HG03060 (cell line): ENCODE measurements around the gene LGI2.
"Not testable (repeated sequence)": the region's sequence is repeated elsewhere in the genome, so short reads cannot be mapped to it uniquely, and the experiment has no call there.

Experiments
- ATAC-seq: cut with Tn5 transposase; IDR thresholded peaks from one replicate; pipeline ENCODE4 v1.9.1; 2021; ENCODE audit warnings: low read depth, moderate number of reproducible peaks; ENCODE audit not compliant: unreplicated experiment

The LGI2 gene

DNA sequence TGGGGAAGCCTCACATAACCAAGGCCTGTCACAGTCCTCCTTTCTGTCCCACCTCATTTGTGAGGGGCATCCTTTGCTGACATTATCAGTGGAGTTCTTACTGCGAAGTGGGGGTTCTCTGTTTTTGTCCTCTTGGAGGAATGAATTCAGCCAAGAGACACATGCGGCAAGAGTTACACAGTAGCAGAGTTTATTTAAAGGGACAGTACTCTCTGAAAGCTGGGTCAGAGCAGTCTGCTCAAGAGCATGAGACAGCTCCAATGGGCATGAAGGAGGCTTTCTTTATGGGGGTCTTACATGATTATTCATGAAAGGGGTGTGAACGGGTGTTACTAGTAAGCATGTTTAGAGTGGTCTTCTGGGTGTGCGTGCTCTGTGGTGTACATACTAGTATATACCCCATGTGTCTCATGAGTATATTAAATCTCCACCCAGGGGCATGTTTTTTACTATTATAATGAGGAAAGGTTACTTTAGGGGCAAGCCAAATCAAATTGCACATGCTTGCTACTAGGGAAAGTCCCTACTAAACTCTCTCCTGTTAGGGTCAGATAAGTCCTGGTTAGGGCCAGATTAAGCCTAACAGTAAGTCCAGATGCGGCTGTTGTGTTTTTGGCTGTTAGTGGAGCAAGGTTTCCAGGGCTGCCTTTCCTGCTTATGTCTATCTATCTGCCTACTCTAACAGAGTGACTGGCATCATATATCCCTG lies 19.8 kb upstream of the LGI2 start:
- no peak for ATAC-seq

DNA sequence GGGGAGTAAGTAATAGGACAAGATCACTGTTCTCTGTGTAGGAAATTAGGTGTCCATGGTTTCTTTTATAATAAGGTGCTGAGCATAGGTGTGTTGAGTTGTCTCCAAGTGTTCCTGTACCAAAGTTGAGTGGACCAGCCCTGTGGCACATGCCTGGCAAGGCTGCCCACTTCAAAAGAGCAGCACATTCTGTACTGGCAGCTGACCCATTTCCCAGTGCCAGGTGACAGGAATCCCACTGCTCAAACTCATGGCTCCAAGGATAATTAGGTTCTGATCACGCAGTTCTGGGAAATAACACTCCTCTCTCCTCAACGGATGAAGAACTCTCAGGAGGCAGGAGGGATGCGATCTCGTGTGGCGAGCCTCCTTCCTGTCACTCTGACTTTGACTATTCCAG lies 12.8 kb upstream of the LGI2 start:
- no peak for ATAC-seq

DNA sequence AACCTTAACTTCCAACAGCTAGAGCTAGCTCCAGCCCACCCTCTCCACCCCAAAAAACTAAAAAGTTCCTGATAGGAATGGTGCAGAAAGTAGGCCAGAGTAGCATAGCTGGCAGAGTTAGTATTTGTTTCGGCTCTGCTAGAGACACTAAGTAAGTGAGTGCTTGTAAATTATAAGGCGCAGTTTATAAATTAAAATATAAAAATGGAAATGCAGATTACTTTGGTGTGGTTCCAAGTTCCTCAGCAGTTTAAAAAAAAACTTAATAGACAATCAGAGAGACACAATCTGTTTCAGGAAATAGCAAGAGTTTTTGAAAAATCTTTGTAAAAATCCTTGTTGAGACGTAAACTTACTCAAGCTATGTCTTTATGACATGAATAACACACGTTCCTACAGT lies 2.8 kb upstream of the LGI2 start:
- no peak for ATAC-seq

DNA sequence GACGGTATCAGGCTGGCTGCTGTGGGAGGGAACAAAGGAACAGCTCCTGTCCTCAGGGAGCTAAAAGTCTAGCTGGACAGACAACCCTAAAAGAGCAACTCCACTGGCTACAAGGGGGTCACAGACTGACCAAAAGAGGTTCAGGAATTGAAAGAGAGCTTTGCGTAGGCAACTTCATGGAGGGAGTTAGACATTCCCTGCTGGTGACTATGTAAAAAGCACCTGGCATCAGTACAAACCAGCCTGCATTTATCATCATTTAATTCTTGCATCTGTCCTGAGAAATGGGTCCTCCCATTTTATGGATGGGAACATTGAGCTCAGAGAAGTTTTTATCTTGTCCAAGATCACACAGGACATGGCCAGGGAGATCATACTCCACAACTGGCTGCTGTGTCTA lies 1.4 kb upstream of the LGI2 start:
- no peak for ATAC-seq

DNA sequence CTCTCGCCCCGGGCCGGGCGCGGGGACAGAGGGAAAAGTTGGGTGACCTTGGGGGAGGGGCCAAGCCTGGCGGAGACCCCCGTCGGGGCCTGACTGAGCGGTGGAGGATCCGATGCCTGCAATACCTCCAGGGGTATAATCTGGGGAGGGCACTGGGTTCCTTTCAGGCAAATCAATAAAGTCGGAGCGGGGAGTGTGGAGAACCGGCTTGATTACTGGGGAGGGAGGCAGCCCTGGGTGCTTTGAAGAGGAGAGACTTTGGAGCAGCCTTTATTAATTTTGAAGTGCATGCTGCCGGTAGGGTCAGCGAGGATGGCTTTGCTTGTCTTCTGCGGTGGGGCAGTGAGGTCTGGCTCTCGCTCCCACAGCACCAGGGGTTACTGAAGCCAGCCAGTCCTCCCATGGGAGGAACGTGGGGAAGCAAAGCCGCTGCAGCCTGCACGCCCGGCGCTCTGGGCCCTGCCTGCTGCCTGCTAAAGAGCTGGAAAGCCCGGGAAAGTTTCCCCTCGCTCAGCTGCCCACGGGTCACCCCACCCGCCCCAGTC lies 403 bp upstream of the LGI2 start:
- ATAC-seq = no peak

DNA sequence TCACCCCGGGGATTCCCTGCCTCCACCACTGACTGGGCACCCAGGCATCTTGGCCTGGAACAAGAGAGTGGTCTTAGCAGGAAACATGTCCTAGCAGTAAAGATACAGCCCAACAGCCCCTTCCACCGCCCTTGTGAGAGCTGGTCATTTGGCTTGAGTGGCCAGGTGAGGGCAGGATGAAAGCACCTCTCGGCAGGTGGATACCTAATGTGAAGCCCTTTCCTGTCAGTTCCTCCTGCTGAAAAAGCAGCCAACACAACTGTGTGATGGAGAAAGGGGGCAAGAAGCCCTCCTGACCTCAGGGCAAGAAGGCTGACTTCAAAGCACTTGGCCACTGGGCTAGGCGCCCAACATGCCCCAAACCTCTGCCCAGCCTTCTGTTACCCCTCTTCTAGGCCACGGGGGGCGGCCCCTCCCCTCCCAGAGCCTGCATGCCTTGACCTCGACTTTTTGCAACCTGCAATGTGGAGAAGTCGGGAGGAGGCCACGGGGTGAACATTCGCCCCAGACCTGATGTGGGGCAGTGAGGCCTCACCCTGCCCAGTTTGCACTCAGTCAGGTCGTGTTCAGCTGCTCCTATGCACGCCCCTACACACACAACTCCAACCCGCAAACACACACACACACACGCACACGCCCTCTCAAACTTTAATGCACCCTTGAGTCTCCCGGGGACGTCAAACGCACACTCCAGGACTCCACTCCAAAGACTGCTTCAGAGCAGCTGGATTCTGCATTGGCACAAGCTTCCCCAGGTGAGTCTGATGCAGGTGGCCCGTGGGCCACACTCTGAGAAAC lies 1.1 kb downstream of the LGI2 start:
- ATAC-seq = no peak

DNA sequence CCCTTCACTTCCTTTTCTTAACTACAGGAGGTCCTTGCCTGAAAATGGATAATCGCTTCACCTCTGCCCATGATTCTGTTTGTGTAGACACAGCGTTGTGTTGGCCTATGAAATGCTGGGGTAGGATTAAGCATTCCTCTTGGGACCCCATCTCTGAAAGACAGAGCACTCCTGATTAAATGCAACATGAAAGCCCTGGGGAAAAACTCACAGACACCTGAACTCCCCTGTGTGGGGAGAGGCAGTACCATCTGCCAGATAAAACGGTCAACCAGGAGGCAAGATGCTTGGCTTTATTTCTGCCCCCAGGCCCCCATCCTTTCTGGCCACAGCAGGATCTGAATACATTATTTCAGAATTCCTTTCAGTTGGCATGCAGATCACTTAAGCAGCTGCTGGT lies 1.9 kb downstream of the LGI2 start:
- ATAC-seq = no peak

DNA sequence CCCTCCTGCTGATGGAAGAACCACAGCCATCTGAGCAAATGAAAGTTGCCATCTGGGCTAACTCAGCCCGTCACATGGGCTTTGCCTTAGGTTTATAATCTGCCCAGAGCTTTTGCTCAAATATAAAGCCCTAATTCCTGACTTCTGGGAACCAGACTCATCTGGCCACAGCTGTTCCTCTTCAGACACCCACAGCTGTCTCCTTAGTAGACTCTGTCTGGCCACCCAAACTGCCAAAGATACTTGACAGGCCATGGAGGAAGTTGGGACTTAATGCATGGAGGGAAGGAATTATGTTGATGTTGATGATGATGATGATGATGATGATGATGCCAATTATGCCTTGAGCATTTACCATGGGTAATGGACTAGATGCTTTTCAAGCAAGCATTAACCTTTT lies 8.0 kb downstream of the LGI2 start:
- ATAC-seq = no peak

DNA sequence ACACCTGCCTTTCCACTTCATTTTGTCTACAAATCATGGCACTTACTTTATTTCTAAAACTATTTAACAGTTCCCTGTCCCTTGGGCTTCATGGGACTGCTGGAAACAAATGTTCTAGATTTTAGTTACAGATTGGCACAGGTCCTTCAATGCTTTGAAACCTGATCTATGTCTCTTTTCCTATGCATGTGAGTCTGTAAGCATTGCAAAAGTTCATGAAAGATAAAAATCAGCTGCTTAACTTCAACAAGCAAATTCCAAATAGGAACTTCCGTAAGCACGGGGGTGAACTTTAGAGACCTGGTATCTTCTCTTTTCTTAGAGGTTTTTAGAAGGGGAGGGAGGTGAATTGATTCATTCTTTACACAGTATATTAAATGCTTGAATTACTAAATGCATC lies 9.5 kb downstream of the LGI2 start:
- ATAC-seq = no peak

DNA sequence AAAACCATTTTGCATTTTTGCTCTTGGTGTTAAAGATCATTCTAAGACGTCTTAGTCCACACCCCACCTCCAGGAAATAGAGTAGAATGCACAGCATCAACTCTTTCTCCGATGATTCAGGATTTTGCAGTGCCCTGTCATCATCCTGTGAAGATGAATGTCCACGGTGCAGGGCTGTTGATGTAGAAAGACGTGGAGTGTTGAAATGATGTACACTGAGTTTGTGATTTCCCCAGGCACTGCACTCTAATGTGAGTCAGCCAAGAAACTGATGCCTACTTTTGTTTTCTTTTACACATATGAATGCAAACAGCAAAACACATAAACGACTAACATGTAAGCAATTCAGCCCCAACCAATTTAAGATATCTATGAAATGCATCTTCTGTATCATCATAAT lies 10.5 kb downstream of the LGI2 start:
- no peak for ATAC-seq

DNA sequence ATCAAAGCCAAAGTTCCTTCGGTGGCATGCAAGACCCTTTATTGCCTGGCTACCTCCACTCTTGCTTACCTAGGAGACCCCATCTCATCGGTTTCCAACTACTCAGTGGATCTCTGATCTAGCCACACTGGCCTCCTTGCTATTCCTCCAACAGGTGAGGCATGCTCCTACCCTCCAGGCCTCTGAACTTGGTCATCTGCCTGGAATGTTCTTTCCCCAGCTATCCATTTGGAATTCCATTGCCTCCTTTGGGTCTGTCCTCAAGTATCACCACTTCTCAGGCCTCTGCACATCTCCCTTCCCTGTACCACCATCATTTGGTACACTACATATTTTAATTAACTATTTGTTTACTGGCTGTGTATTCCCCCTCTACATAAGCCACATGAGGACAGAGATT lies 11.2 kb downstream of the LGI2 start:
- no peak for ATAC-seq

DNA sequence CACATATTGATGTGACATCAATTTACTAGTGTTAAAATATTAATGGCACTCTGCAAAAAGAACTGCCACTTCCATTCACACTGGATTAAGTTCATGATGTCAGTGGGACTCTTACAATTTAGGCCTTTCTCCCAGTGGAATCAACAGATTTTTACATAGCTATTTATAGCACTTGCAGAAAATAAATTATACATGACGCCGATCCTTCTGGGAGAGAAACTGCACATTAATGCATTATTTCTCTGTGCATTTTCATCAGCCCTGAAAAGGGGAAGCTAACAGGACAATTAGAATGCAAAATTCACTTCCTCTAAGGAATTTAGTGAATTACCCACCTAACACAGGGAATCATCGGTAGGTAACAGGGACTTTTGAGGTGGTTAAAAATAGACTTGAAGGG lies 15.7 kb downstream of the LGI2 start:
- no peak for ATAC-seq

DNA sequence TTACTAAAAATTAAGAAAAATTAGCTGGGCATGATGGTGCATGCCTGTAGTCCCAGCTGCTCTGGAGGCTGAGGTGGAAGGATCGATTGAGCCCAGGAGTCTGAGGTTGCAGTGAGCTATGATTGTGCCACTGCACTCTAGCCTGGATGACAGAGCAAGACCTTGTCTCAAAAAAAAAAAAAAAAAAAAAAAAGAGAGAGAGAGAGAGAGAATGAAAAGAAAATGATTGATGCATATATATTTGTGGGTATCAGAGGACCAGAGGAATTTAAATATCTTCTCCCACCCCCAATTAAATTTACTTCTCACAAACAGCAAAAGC lies 16.1 kb downstream of the LGI2 start:
- not testable (repeated sequence) for ATAC-seq

DNA sequence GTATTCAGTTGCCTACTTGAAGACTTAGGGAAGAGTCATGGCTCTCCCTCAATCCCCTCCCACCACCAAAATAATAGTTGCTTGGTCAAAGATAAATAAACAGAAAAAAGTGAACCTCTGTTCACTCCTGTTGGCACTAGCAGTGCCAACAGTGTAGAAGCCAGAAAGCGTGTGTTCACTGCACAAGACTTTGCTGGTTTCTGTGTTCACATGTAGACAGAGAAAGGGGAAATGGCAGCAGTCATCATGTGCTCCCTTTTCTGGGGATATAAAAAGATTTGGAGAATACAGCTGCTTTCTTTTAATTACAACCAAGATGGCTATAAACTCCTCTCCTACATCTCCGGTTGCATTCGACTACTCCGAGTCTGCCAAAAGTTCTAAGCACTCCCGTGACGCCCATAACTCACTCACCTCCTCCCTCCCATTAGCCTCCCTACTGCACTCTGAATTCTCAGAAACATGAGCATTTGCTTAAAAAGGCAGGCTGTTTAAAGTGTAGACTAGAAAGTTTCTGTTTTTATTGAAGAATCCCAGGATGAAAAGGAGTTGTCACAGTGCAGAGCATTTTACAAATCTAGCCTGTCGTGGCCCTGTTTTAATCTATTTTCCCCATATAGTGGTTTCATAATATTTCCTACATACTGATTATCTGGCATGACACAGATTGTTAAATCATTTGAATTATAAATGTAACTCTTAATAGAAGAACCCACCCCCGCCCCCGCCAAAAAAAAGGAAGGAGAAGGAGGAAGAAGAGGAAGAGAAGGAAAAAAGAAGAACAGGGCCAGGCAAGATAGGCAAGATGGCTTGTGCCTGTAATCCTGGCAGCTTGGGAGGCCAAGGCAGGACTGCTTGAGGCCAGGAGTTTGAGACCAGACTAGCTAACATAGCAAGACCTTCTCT lies 16.7 kb downstream of the LGI2 start:
- ATAC-seq = no peak

DNA sequence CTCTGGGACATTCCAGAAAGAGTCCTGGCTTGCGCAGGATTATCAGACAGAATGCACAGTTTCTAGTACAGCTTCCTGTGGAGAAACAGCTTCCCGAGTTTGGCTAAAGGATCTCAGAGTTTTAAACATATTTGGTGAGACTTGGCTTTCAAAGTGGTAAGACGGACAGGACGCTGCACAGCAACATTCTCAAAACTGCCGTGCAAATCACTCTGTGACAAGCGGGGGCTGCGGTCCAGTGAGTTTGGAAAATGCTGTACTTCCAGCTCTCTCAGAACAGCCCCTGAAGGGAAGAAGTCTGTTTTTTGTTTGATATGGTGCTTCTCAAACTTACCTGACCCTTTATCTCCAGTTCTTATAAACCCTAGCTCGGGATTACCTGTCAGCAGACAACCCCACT lies 18.1 kb downstream of the LGI2 start:
- no peak for ATAC-seq

DNA sequence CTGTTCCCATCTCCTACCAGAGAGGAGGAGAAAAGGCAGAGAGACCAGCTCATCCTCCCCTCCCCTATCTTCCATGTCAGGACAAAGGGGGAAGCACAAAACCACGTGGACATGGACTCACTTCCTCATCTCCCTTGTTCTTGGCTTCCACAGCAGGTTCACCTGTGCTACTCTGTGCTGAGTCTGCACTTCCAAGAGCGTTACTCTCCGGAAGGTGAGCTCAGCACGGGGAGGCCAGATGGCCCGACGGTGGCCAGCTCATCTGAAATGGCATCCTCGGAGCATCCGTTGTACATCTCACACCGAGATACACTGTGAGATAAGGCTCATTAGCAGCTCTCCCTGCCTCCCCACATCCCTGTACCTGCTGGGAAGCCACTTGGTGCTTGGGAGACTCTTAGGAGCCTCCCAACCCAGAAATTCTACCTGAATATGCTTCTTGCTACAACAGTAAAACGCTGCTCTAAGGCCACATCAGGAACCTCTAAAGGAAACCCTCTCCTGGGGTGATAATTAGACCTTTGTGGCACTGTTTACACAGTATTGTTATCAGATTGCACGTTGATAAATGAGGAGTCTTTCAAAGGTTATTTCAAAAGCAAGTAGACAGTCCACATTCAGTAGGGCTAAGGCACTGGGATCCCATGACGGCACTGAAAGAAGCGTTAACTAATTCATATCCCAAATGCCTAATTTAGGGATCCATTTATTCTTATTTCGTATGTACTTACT lies 19.4 kb downstream of the LGI2 start:
- ATAC-seq = no peak

DNA sequence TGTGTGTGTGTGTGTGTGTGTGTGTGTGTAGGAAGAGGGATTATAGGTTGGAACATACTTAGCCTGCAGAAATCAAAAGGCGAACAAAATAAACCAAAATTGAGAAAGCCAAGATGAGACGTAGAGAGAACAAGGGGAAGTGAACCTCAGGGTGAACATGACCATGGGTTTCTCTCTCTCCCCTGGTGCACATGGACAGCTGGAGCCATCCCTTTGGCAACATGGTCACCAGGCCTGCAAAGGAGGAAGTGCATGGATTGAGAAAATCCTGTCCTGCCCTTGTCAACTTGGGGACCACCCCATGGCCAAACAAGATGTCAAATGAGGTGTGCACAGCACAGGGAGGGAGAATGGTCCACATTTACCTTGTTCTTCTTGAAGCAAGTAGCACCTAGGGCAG lies 23.1 kb downstream of the LGI2 start:
- ATAC-seq = no peak

DNA sequence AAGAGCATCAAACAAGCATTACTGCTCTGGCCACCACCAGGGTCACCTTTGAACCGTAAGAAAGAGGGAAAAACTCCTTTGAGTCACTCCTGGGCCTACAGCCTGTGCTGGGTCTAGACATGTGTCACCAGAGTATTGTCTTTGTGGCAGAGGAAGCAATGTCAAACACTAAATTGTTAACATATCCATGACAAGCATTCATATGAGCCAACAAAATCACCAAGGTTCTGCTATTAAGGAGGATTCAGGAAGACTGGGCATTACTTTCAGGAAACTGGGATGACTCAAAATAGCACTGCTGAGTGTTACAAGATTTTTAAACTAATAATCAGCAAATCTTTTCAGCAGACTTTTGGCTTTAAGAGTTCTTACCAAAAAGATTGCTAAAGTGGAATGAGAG lies 28.1 kb downstream of the LGI2 start:
- no peak for ATAC-seq

DNA sequence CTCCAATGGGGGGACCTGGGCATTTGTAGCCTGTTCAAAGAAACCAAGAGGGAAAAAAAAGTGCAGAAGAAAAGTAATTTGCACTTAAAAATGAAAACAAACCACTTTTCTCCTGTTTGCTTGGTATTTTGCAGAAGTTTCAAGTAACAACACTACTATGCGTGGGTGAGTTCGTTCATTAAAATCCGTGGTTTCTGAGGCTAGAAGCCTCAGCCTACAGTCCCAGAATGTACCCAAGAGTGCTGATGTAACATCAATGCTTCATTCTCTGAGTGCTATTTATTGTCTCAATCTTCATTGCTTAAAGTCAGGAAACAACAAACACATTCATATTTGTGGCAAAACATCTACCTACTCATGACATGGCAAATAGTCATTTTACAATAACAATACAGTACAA lies 29.2 kb downstream of the LGI2 start:
- ATAC-seq = no peak

DNA sequence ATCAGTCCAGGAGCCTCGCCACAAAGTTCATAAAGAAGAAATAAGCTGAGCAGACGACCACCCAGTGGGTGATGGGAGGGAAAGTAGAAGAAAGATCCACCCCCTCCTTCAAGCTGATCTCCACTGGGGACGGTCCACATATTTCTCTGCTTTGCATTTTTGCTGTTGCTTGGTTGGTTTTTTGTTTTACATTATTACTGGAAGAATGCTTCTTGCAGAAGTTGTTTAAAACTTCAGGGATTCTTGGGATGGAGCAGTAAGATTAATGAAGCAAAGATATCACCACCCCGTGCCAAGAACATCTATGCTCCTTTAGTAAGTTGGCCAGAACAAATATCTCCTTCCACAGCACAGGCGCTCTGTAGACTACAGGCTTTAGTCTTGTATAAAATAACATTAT lies 30.1 kb downstream of the LGI2 start:
- no peak for ATAC-seq
